HG03045 (cell line): ENCODE measurements around the gene OR7G3.

Experiments used
- ATAC-seq: cut with Tn5 transposase; IDR thresholded peaks from one replicate; pipeline ENCODE4 v1.9.1; 2021; ENCODE audit warnings: mild to moderate bottlenecking, moderate library complexity; ENCODE audit not compliant: unreplicated experiment

Gene OR7G3

DNA sequence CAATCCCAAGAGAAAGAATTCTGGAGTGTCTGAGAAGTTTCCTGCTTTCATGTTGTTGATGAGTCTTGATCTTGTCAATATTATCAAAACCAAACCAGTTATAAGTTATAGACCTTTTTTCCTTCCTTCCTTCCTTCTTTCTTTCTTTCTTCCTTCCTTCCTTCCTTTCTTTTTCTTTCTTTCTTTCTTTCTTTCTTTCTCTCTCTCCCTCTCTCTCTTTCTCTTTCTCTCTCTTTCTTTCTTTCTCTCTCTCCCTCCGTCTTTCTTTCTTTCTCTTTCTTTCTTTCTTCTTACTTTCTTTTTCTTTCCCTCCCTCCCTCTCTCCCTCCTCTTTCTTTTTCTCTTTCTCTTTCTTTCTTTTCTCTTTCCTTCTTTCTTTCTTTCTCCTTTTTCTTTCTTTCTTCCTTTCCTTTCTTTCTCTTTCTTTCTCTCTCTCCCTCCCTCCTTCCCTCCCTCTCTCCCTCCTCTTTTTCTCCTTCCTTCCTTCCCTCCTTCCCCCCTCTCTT is at the start of gene OR7G3:
OR7G3 (minus strand) TSS at position 51 of the 506 bp plus-strand sequence; CDS start at position 51, 0 bp downstream.
- ATAC-seq: no peak

DNA sequence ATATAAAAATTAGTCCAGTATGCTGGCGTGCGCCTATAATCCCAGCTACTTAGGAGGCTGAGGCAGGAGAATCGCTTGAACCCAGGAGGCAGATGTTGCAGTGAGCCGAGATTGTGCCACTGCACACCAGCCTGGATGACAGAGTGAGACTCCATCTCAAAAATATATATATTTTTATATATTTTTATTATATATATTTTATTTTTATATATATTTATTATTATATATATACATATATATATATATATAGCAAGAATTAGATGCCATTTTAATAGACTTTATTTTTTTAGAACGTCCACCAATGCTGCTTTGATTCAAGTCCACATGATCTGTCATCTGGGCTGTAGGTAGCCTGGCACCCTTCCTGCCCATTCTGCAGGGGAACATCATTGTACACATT is 48.6 kb upstream of the OR7G3 start:
- no peak for ATAC-seq

- ATAC-seq: no peak
These were observed 44.7 kb upstream of the OR7G3 start for GRCh38 chr19:9171393-9171991.

GRCh38 chr19:9166846-9167245 is 40.1 kb upstream of the OR7G3 start:
- ATAC-seq: no peak

DNA sequence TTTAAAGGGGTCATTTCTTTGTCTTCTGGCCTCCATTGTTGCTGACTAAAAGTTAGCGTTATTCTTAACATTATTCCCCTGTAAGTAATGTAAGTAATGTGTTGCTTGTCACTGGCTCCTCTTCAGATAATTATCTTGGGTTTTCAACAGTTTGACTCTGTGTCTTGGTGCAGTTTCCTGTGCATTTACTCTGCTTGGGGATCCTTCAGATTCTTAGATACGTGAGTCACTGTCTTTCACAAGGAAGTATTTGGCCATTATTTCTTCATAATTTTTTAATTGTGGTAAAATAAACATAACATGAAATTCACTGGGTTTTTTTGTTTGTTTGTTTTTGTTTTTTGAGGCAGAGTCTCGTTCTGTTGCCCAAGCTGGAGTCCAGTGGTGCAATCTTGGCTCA is 38.5 kb upstream of the OR7G3 start:
- ATAC-seq: no peak

GRCh38 chr19:9161427-9161826 is 34.7 kb upstream of the OR7G3 start:
- no peak for ATAC-seq

DNA sequence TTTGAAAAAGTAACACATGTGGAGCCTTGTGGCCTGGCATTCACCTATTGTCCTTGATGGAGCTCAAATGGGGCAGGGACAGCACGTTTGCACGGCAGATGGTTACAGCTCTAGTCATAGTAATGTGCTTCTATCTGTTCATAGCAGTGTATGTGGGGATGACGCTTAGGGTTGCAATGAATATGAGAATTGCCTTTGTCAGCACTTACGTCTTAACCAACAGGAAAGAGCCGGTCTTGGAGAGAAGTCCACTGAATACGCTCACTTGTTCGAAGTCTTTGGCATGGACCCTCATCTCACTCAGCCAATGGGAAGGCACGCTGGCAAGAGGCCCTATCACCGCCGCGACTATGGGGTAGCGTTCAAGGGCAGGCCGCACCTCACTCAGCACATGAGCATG is 33.1 kb upstream of the OR7G3 start:
- ATAC-seq: no peak

- ATAC-seq: no peak
These were observed 29.6 kb upstream of the OR7G3 start for GRCh38 chr19:9156304-9156703.

GRCh38 chr19:9155591-9155990 is 28.8 kb upstream of the OR7G3 start:
- no peak for ATAC-seq

DNA sequence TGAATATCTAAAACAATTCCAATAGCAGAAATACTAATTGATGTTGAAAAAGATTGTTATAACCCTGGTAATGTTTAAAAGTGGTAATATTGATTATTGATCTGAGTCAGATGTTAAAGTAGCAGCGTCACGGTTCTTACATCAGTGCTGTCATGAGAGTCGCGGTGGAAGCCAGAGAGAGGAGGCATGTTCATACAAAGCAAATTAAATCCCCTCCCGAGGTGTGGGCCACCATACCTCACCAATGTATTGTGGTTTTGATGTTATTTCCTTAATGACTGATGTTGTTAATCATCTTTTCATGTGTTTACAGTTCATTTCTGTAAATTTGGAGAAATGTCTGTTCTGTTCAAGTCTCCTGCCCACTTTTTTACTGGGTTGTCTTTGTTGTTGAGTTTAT is 24.6 kb upstream of the OR7G3 start:
- ATAC-seq: no peak

GRCh38 chr19:9150650-9151049 is 23.9 kb upstream of the OR7G3 start:
- ATAC-seq: no peak

GRCh38 chr19:9149997-9150396 is 23.2 kb upstream of the OR7G3 start:
- no peak for ATAC-seq

DNA sequence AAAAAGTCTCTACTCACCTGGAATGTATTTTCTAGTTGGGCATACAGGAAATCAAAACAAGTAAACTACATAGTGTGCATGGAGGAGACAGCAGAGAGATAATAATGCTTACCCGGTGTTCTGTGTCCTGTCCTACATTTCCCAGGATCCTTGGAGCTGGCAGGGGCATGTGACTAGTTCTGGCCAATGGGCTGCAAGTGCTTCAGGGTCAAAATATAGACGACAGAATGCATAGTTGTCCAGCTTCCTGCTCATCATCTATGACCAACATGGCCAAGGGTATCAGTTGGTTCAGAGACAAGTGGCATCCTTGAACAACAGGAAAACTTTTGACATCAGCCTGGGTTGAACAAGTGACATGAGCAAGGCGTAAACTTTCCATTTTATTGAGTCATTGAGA is 21.9 kb upstream of the OR7G3 start:
- ATAC-seq: no peak

GRCh38 chr19:9146882-9147281 is 20.1 kb upstream of the OR7G3 start:
- ATAC-seq: no peak

- ATAC-seq: no peak
These were observed 18.2 kb upstream of the OR7G3 start for GRCh38 chr19:9144920-9145319.

DNA sequence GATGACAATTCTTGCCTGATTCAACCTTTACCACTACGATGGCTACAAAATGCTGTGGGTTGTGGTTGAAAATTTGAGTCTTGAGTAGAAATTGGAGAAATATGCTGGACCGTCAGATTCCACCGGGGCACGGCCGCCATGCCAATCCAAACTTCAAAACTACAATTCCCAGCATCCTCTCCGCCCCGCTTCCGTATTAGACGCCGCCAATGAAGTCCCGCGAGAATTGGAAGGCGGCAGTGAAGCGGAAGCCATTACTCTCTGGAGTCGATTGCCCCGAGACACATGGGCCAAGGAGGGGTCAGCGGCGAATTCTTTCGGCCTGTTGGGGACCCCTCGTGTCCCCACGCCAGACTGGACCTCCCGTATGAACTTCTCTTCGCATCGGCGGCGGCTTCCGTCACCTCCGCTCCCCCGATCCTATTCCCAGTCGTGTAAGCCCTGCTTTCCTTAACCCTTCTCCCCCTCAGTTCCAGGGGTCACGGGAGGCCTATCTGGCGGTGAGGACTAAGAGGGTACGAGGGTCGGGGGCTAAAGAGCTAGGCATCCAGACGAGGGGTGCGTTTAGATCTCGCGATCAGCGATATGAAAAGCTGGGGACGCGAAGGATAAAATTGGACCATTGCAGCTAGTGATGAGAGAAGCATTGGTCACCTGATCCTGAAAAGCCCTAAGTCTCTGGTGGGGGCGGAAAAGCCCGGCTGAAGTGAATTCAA is 13.6 kb upstream of the OR7G3 start, which contains the start of gene ZNF317:
ZNF317 (plus strand) TSS at position 239 of the 716 bp plus-strand sequence. CDS start 15,620 bp downstream, outside the sequence.
- peak; percentile 81 for ATAC-seq

GRCh38 chr19:9139609-9140158 is 12.9 kb upstream of the OR7G3 start:
- no peak for ATAC-seq

GRCh38 chr19:9132422-9132821 is 5.7 kb upstream of the OR7G3 start:
- no peak for ATAC-seq

DNA sequence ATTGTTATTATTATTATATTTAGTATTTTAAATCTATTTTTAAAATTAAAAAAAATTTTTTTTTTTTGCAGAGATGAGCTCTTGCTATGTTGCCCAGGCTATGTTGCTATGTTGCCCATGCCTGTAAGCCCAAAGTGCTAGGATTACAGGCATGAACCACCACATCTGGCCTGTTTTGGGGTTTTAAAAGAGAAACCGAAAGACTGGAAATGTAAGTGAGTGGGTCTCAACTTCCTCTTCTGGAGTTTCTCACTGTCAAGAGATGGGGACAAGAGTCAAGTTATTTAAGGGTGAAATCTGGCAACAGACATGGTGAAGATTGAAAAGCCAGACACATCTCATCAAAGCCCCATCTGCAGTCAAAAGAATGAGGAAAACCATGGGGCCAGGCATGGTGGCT is 4.2 kb upstream of the OR7G3 start:
- ATAC-seq: no peak

DNA sequence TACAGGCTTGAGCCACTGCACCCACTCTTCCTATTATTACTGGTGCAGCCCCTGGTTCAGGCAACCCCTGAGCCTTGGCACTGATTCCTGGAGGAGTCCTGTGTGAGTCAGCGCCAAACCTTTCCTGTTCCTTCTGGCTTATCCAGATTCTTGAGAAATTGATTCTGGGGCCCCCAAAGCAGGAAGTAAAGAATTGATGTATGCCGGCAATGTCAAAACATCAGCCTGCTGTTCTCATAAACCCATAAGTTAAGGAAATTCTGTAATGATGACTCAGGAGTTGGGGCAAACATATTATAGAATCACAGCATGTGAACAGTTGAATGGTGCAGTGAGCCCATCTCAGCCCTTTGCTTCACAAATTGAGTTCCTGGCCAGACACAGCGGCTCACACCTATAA is 1.4 kb upstream of the OR7G3 start:
- no peak for ATAC-seq

DNA sequence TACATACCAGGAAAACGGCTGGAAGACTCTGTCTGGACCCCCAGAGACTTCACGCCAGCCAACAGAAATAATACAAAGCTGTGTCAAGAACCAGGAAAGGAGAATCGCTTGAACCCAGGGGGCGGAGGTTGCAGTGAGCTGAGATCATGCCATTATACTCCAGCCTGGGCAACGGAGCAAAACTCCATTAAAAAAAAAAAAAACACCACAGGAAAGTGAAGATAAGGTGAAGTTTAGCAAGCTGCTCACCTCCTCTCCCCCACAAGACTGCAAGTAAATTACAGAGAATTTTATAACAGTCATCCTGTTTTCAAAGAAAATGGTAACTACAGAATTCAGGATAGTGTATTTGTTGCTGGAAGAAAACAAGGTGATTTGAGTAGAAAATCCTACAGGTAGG is 10.2 kb downstream of the OR7G3 start:
- ATAC-seq: no peak

- ATAC-seq: no peak
These were observed 11.4 kb downstream of the OR7G3 start, which contains the start of gene OR7G1 for GRCh38 chr19:9115307-9115813. Gene OR7G1 (minus strand): TSS chr19:9115763. CDS start chr19:9115763, 0 bp downstream.
